GM23338 (cell line): Measurements from ENCODE around the gene RARRES2. TPM values are rescaled to one million over a fixed set of nuclear protein-coding genes. Genes with fewer than 3 reads are reported as not detected.

Source experiments
- ATAC-seq: fragments of 200-7000 bp; cut with Tn5 transposase; 3 replicates; pipeline ENCODE4 v1.9.1; 2020
- DNase-seq: peaks from one replicate; pipeline ENCODE4 v3.0.0-alpha.2; 2015; ENCODE audit warnings: low spot score
- H2AFZ ChIP-seq: fragments of 200-600 bp; sonication (generic); 2 replicates; pipeline ENCODE4 v1.8.0; 2016; ENCODE audit warnings: antibody characterized with exemption, mild to moderate bottlenecking, moderate library complexity
- H3F3A ChIP-seq: fragments of 200-600 bp; sonication (generic); replicated peaks from 2 replicates; pipeline ENCODE4 v1.8.0; 2017; ENCODE audit warnings: antibody characterized with exemption, mixed run types, low read depth
- H3K27ac ChIP-seq: fragments of 200-600 bp; sonication (generic); 2 replicates; pipeline ENCODE4 v1.6.1; 2016; ENCODE audit warnings: low read depth
- H3K27me3 ChIP-seq: fragments of 200-600 bp; sonication (generic); 2 replicates; pipeline ENCODE4 v1.8.0; 2016; ENCODE audit warnings: mild to moderate bottlenecking, mixed run types, moderate library complexity; ENCODE audit not compliant: insufficient read depth
- H3K36me3 ChIP-seq: fragments of 200-600 bp; sonication (generic); 2 replicates; pipeline ENCODE4 v1.8.0; 2016; ENCODE audit warnings: mild to moderate bottlenecking; ENCODE audit not compliant: insufficient read depth
- H3K4me1 ChIP-seq: fragments of 200-600 bp; sonication (generic); 2 replicates; pipeline ENCODE4 v1.8.0; 2016; ENCODE audit warnings: mild to moderate bottlenecking, moderate library complexity; ENCODE audit not compliant: insufficient read depth
- H3K4me2 ChIP-seq: fragments of 200-600 bp; sonication (generic); 2 replicates; pipeline ENCODE4 v1.7.1; 2017; ENCODE audit warnings: mixed run types
- H3K4me3 ChIP-seq: fragments of 200-600 bp; sonication (generic); 2 replicates; pipeline ENCODE4 v1.6.1; 2016; ENCODE audit warnings: mixed run types
- H3K79me2 ChIP-seq: fragments of 200-600 bp; sonication (generic); replicated peaks from 2 replicates; pipeline ENCODE4 v1.8.0; 2017; ENCODE audit warnings: mild to moderate bottlenecking; ENCODE audit not compliant: insufficient read depth
- H3K9me2 ChIP-seq: fragments of 200-600 bp; sonication (generic); 2 replicates; pipeline ENCODE4 v1.8.0; 2017; ENCODE audit not compliant: insufficient read depth
- H4K20me1 ChIP-seq: fragments of 200-600 bp; sonication (generic); replicated peaks from 2 replicates; pipeline ENCODE4 v1.8.0; 2017; ENCODE audit warnings: mild to moderate bottlenecking; ENCODE audit not compliant: insufficient read depth
- H3K27ac Mint-ChIP-seq: 2 replicates; pipeline ENCODE4 v1.8.0; 2020; ENCODE audit warnings: inconsistent platforms, mild to moderate bottlenecking, moderate library complexity, mixed read lengths
- H3K27me3 Mint-ChIP-seq: 3 replicates; pipeline ENCODE4 v1.8.0; 2022; ENCODE audit warnings: low read depth, mild to moderate bottlenecking, moderate library complexity, mixed read lengths, inconsistent platforms; ENCODE audit not compliant: insufficient read depth, poor library complexity
- H3K36me3 Mint-ChIP-seq: 3 replicates; pipeline ENCODE4 v1.8.0; 2021; ENCODE audit warnings: low read depth, mild to moderate bottlenecking, inconsistent platforms, moderate library complexity, mixed read lengths
- H3K4me1 Mint-ChIP-seq: 3 replicates; pipeline ENCODE4 v1.8.0; 2020; ENCODE audit warnings: mild to moderate bottlenecking, inconsistent platforms, mixed read lengths
- H3K4me3 Mint-ChIP-seq: 3 replicates; pipeline ENCODE4 v1.8.0; 2021; ENCODE audit warnings: moderate library complexity, mild to moderate bottlenecking, inconsistent platforms, mixed read lengths
- H3K9me3 Mint-ChIP-seq: 3 replicates; pipeline ENCODE4 v1.8.0; 2020; ENCODE audit warnings: moderate library complexity, mild to moderate bottlenecking, inconsistent platforms, mixed read lengths
- CREB1 ChIP-seq: fragments of 250-450 bp; sonication (Bioruptor Pico); IDR thresholded peaks from 2 replicates; pipeline ENCODE4 v1.5.0; 2020; ENCODE audit warnings: low read depth, mild to moderate bottlenecking, moderate library complexity
- CTCF ChIP-seq, 2 experiments: fragments of 200-600 bp in 1 of 2; sonication (generic) in 1 of 2; conservative IDR thresholded peaks; 2 replicates each; pipeline versions ENCODE4 v1.5.1 to v1.6.1; 2016 to 2017; ENCODE audit warnings: antibody characterized with exemption in 2 of 2, low read depth in 2 of 2, mild to moderate bottlenecking in 2 of 2, moderate library complexity in 1 of 2
- EZH2 ChIP-seq: fragments of 200-600 bp; sonication (generic); IDR thresholded peaks from one replicate; pipeline ENCODE4 v1.8.0; 2017; ENCODE audit warnings: antibody characterized with exemption, mild to moderate bottlenecking, low read depth; ENCODE audit not compliant: unreplicated experiment
- EZH2phosphoT487 ChIP-seq: fragments of 200-600 bp; sonication (generic); IDR thresholded peaks from one replicate; pipeline ENCODE4 v1.8.1; 2018; ENCODE audit warnings: antibody characterized with exemption; ENCODE audit not compliant: unreplicated experiment
- JUNB ChIP-seq: IDR thresholded peaks from one replicate; pipeline ENCODE4 v1.6.1; 2016; ENCODE audit warnings: antibody characterized with exemption; ENCODE audit not compliant: unreplicated experiment
- NANOG ChIP-seq: IDR thresholded peaks from 2 replicates; pipeline ENCODE4 v1.6.1; 2016; ENCODE audit warnings: antibody characterized with exemption, borderline replicate concordance
- ZNF114 ChIP-seq: fragments of 250-450 bp; sonication (Bioruptor Pico); IDR thresholded peaks from 2 replicates; pipeline ENCODE4 v1.5.0; 2020; ENCODE audit warnings: mild to moderate bottlenecking, moderate library complexity
- ZNF331 ChIP-seq: fragments of 250-450 bp; sonication (Bioruptor Pico); IDR thresholded peaks from 2 replicates; pipeline ENCODE4 v1.5.0; 2020; ENCODE audit warnings: low read depth, mild to moderate bottlenecking, moderate library complexity
- ZNF462 ChIP-seq: fragments of 250-450 bp; sonication (Bioruptor Pico); IDR thresholded peaks from 2 replicates; pipeline ENCODE4 v1.5.0; 2020; ENCODE audit warnings: mild to moderate bottlenecking, moderate library complexity
- polyA plus RNA-seq: library from polyadenylated mRNA; unstranded; fragments of >200 nt; fragmentation: Nextera tagmentation; extraction: Ambion mirVana; gene quantifications from 2 replicates; pipeline ENCODE4 v1.2.1, GENCODE V29; 2016
- total RNA-seq: library from RNA; depleted of rRNA; stranded (reverse); fragments of >200 nt; shearing (Covaris generic); gene quantifications from 2 replicates; pipeline ENCODE4 v1.2.3, GENCODE V29; 2014

The RARRES2 gene
- total and polyA plus RNA-seq, 2 experiments from 2014 or later = 169 to 314 TPM

- no peak overlapping the region for H3K4me3 ChIP-seq
- H3K27ac Mint-ChIP-seq = no peak overlapping the region
- DNase-seq = peak; percentile 49
- H2AFZ ChIP-seq = no peak overlapping the region
- no peak overlapping the region for H3K4me3 Mint-ChIP-seq
- H3K4me2 ChIP-seq = no peak overlapping the region
- no peaks in the 10 kb centered on the region for H3F3A ChIP-seq
- no peaks in the 10 kb centered on the region for H3K9me2 ChIP-seq
- H3K27ac ChIP-seq = no peak overlapping the region
- H3K36me3 Mint-ChIP-seq = peaks cover 3% of the 10 kb centered on the region; the same call in 2 of the 3 replicates
- H3K27me3 ChIP-seq = no peaks in the 10 kb centered on the region
- no peaks in the 10 kb centered on the region; the same call in 1 of the 2 replicates for H3K36me3 ChIP-seq
- peaks cover 4% of the 10 kb centered on the region; the same call in 1 of the 3 replicates for H3K4me1 Mint-ChIP-seq
- no peaks in the 10 kb centered on the region for H4K20me1 ChIP-seq
- TF ChIP-seq CTCF (conservative IDR thresholded peaks at IDR 0.05; ENCODE audit: low read depth in 2 of 2) (no peak), NANOG (no peak), EZH2 (no peak), CREB1 (CRISPR knock-in tag) (no peak), ZNF331 (no peak), ZNF114 (CRISPR knock-in tag) (no peak), EZH2phosphoT487 (no peak), ZNF462 (CRISPR knock-in tag) (no peak), JUNB (no peak)
- no peaks in the 10 kb centered on the region for H3K4me1 ChIP-seq
- H3K27me3 Mint-ChIP-seq = no peaks in the 10 kb centered on the region
- no peaks in the 10 kb centered on the region for H3K79me2 ChIP-seq
- H3K9me3 Mint-ChIP-seq = peaks cover 3% of the 10 kb centered on the region; the same call in 1 of the 3 replicates
- peak; percentile 74 for ATAC-seq
Observed at GRCh38 chr7:150351587-150352194, 10.3 kb upstream of the RARRES2 start.
